ENCODE data around the gene FAM184A.
"Not testable (repeated sequence)": the region's sequence is repeated elsewhere in the genome, so short reads cannot be mapped to it uniquely, and the experiment has no call there.

The FAM184A gene

DNA sequence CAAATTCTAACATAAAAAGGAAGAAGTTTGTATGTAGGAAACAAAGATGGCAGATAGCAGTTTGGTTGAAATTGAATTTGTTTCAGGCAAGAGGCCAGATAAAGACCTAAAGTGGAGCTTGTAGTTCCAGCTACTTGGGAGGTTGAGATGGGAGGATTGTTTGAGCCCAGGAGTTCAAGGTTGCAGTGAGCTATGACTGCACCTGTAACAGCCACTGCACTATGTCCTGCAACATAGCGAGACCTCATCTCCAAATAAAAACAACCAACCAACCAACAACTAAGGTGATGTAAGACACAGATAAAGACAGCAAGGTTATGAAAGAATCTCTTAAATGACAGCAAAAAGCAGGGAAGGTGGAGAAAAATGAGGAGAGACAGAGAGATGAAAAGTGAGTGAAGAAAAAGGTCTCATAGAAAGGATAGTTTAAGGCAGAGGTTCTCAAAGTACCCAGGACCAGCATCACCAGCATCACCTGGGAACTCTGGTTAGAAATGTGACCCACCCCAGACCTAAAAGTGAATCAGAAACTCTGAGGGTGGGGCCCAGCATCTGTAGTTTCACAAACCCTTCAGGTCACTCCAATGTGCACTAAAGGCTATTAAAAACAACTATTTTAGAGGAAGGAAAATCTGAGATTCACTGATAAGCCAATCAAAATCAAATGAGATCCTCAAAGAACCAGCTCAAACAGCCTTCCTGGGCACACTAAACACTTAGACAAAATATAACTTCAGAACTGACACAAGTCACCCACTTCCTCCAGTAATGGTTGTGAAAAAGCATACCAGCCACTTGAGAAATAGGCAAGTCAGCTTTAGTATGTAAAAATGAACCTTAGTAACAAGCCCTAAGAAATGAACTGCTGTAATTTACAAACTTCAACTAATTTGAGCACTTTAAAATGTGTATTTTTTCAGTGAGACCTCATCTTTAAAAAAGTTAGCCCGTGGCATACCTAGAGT, 57.6 kb downstream of the FAM184A start:
- Histone ChIP-seq H3K79me2 (ENCODE audit: insufficient read depth, low read length) (no peaks in the 10 kb centered on the region), H3F3A (ENCODE audit: low read depth) (no peaks in the 10 kb centered on the region), H3K4me3 (ENCODE audit: low read length, poor library complexity, severe bottlenecking) (no peak overlapping the region), H4K20me1 (ENCODE audit: insufficient read depth, low read length, poor library complexity, severe bottlenecking) (no peaks in the 10 kb centered on the region), H3K27me3 (ENCODE audit: insufficient read depth, low read length, poor library complexity, severe bottlenecking) (no peaks in the 10 kb centered on the region), H3K9me2 (replicated peaks; ENCODE audit: low read depth, low read length) (no peaks in the 10 kb centered on the region), H3K9ac (ENCODE audit: low read depth, low read length, poor library complexity, severe bottlenecking) (no peak overlapping the region), H3K4me1 (ENCODE audit: insufficient read depth, low read length, poor library complexity, severe bottlenecking) (no peaks in the 10 kb centered on the region), H2AFZ (ENCODE audit: low read length) (no peak overlapping the region), H3K9me3 (ENCODE audit: insufficient read depth, low read depth, low read length) (no peaks in the 10 kb centered on the region), H3K36me3 (ENCODE audit: insufficient read depth, low read length) (no peaks in the 10 kb centered on the region), H3K4me2 (ENCODE audit: low read depth, low read length, poor library complexity, severe bottlenecking) (no peak overlapping the region)
- TF ChIP-seq EZH2phosphoT487 (IDR thresholded peaks at IDR 0.05; ENCODE audit: borderline replicate concordance) (no peak), CTCF (conservative IDR thresholded peaks at IDR 0.05; ENCODE audit: low read length) (no peak)

GRCh38 chr6:119015165-119015564, 63.3 kb downstream of the FAM184A start:
- not testable (repeated sequence) for H3F3A ChIP-seq (ENCODE audit: low read depth); H2AFZ ChIP-seq (ENCODE audit: low read length); H3K9ac ChIP-seq (ENCODE audit: low read depth, low read length, poor library complexity, severe bottlenecking); H3K4me3 ChIP-seq (ENCODE audit: low read length, poor library complexity, severe bottlenecking); H3K9me2 ChIP-seq (replicated peaks; ENCODE audit: low read depth, low read length); H3K4me1 ChIP-seq (ENCODE audit: insufficient read depth, low read length, poor library complexity, severe bottlenecking); H3K9me3 ChIP-seq (ENCODE audit: insufficient read depth, low read depth, low read length); H4K20me1 ChIP-seq (ENCODE audit: insufficient read depth, low read length, poor library complexity, severe bottlenecking); H3K36me3 ChIP-seq (ENCODE audit: insufficient read depth, low read length); H3K79me2 ChIP-seq (ENCODE audit: insufficient read depth, low read length); H3K4me2 ChIP-seq (ENCODE audit: low read depth, low read length, poor library complexity, severe bottlenecking); H3K27me3 ChIP-seq (ENCODE audit: insufficient read depth, low read length, poor library complexity, severe bottlenecking)

DNA sequence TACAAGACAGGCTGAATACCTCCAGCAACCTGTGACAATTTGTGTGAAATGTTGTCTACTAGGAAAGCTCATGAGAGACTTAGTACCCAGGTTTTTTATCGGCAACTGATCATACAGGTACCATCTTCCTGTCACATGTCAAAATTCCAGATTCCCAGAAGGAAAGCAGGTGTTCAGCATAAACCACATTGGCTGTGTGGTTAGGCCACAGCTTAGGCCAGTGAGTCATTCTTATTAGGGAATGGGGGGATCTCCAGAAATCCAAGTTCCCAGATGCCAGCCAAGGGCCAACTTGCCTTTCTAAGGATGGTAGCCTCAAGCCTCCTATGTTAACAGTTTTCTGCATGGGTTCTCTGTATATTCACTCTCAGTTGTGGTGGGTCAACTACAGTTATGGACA, 65.9 kb downstream of the FAM184A start:
- Histone ChIP-seq H3K4me2 (ENCODE audit: low read depth, low read length, poor library complexity, severe bottlenecking) (no peak overlapping the region), H3F3A (ENCODE audit: low read depth) (no peaks in the 10 kb centered on the region), H3K27me3 (ENCODE audit: insufficient read depth, low read length, poor library complexity, severe bottlenecking) (no peaks in the 10 kb centered on the region), H3K9me2 (replicated peaks; ENCODE audit: low read depth, low read length) (no peaks in the 10 kb centered on the region), H3K9me3 (ENCODE audit: insufficient read depth, low read depth, low read length) (no peaks in the 10 kb centered on the region), H2AFZ (ENCODE audit: low read length) (no peak overlapping the region), H3K36me3 (ENCODE audit: insufficient read depth, low read length) (no peaks in the 10 kb centered on the region), H3K9ac (ENCODE audit: low read depth, low read length, poor library complexity, severe bottlenecking) (no peak overlapping the region), H3K4me1 (ENCODE audit: insufficient read depth, low read length, poor library complexity, severe bottlenecking) (no peaks in the 10 kb centered on the region), H3K4me3 (ENCODE audit: low read length, poor library complexity, severe bottlenecking) (no peak overlapping the region), H3K79me2 (ENCODE audit: insufficient read depth, low read length) (no peaks in the 10 kb centered on the region), H4K20me1 (ENCODE audit: insufficient read depth, low read length, poor library complexity, severe bottlenecking) (no peaks in the 10 kb centered on the region)
- TF ChIP-seq CTCF (conservative IDR thresholded peaks at IDR 0.05; ENCODE audit: low read length) = no peak
- TF ChIP-seq EZH2phosphoT487 (IDR thresholded peaks at IDR 0.05; ENCODE audit: borderline replicate concordance) = no peak

GRCh38 chr6:119009266-119009665, 69.2 kb downstream of the FAM184A start:
- H3K79me2 ChIP-seq (ENCODE audit: insufficient read depth, low read length); H3K36me3 ChIP-seq (ENCODE audit: insufficient read depth, low read length); H3F3A ChIP-seq (ENCODE audit: low read depth); H3K27me3 ChIP-seq (ENCODE audit: insufficient read depth, low read length, poor library complexity, severe bottlenecking); H3K4me1 ChIP-seq (ENCODE audit: insufficient read depth, low read length, poor library complexity, severe bottlenecking); H3K9me3 ChIP-seq (ENCODE audit: insufficient read depth, low read depth, low read length); H3K4me2 ChIP-seq (ENCODE audit: low read depth, low read length, poor library complexity, severe bottlenecking); H4K20me1 ChIP-seq (ENCODE audit: insufficient read depth, low read length, poor library complexity, severe bottlenecking); H2AFZ ChIP-seq (ENCODE audit: low read length); H3K9me2 ChIP-seq (replicated peaks; ENCODE audit: low read depth, low read length); H3K9ac ChIP-seq (ENCODE audit: low read depth, low read length, poor library complexity, severe bottlenecking); H3K4me3 ChIP-seq (ENCODE audit: low read length, poor library complexity, severe bottlenecking): not testable (repeated sequence)

Data from Loucy (cell line).